Measurements from ENCODE around the gene RIOX2. TPM values are rescaled to one million over a fixed set of nuclear protein-coding genes. Genes with fewer than 3 reads are reported as not detected.

RIOX2 gene
- total and polyA plus RNA-seq, 2 donors (not counting 1 experiment from before 2014, with no cell fraction given), result 18.5 to 23.6 TPM

GRCh38 chr3:97949743-97950142 lies 22.5 kb downstream of the RIOX2 start:
- H3K4me2 ChIP-seq (replicated peaks; ENCODE audit: low read depth, low read length, poor library complexity, severe bottlenecking), result no peak overlapping the region
- no peaks in the 10 kb centered on the region for H3K27me3 ChIP-seq (replicated peaks in 1 of 4; ENCODE audit: control extremely low read depth in 1 of 4, control insufficient read depth in 3 of 4, insufficient read depth in 4 of 4, low read length in 3 of 4)
- no peak for TF ChIP-seq EZH2 (IDR thresholded peaks at IDR 0.05; ENCODE audit: borderline replicate concordance, insufficient read depth, low read depth, low read length, poor library complexity, severe bottlenecking)
- no peak for TF ChIP-seq CTCF (IDR thresholded peaks at IDR 0.05)
- H3K4me1 ChIP-seq (ENCODE audit: control insufficient read depth in 2 of 2, insufficient read depth in 2 of 2, low read length in 2 of 2), result peaks cover 3 to 4% of the 10 kb centered on the region in 2 donors
- no peak overlapping the region for H2AFZ ChIP-seq (ENCODE audit: insufficient read depth, low read depth, low read length, poor library complexity, severe bottlenecking)
- DNase-seq (no peak), ATAC-seq (ENCODE audit: low read depth) (no peak)
- Mint-ChIP-seq H3K9me3 (ENCODE audit: insufficient read depth) (no peaks in the 10 kb centered on the region), H3K4me1 (peaks cover 5% of the 10 kb centered on the region), H3K27me3 (no peaks in the 10 kb centered on the region), H3K4me3 (no peak overlapping the region), H3K27ac (no peak overlapping the region)
- ChIA-PET POLR2A (no interaction called here), CTCF (interaction anchor here (1.4 kb wide), 1 partner anchor 9 kb away, joined by 3 read pairs; no protein-coding TSS in a partner anchor)
- H3K27ac ChIP-seq (ENCODE audit: low read length in 2 of 2), result no peak overlapping the region
- no peaks in the 10 kb centered on the region for H3K79me2 ChIP-seq (ENCODE audit: control insufficient read depth, insufficient read depth, low read length)
- whole genome bisulfite sequencing (ENCODE audit: insufficient coverage), result 100% methylated on average over 2 of the region's 5 CpGs
- H4K20me1 ChIP-seq (ENCODE audit: control insufficient read depth, insufficient read depth, low read length, poor library complexity, severe bottlenecking), result no peaks in the 10 kb centered on the region
- H3K9ac ChIP-seq (ENCODE audit: low read length), result no peak overlapping the region
- intact Hi-C loops (cut with micrococcal nuclease), result no loop called here
- no peaks in the 10 kb centered on the region for H3K9me3 ChIP-seq (ENCODE audit: control extremely low read depth in 1 of 3, control insufficient read depth in 2 of 3, insufficient read depth in 1 of 3, low read length in 2 of 3)
- H3K4me3 ChIP-seq (ENCODE audit: control extremely low read depth in 1 of 5, extremely low read depth in 1 of 5, insufficient read depth in 1 of 5, low read depth in 2 of 5, low read length in 4 of 5), result no peak overlapping the region
- peaks cover 1 to 82% of the 10 kb centered on the region in 2 experiments for H3K36me3 ChIP-seq (replicated peaks in 1 of 2; ENCODE audit: control extremely low read depth in 1 of 2, control insufficient read depth in 1 of 2, extremely low read depth in 1 of 2, insufficient read depth in 2 of 2, low read length in 1 of 2)

- Histone ChIP-seq H3K36me3 (replicated peaks in 1 of 2; ENCODE audit: control extremely low read depth in 1 of 2, control insufficient read depth in 1 of 2, extremely low read depth in 1 of 2, insufficient read depth in 2 of 2, low read length in 1 of 2) (peaks cover 1 to 85% of the 10 kb centered on the region in 2 experiments), H3K9me3 (ENCODE audit: control extremely low read depth in 1 of 3, control insufficient read depth in 2 of 3, insufficient read depth in 1 of 3, low read length in 2 of 3) (no peaks in the 10 kb centered on the region), H3K4me2 (replicated peaks; ENCODE audit: low read depth, low read length, poor library complexity, severe bottlenecking) (no peak overlapping the region), H3K4me1 (ENCODE audit: control insufficient read depth in 2 of 2, insufficient read depth in 2 of 2, low read length in 2 of 2) (no peaks in the 10 kb centered on the region), H3K4me3 (ENCODE audit: control extremely low read depth in 1 of 5, extremely low read depth in 1 of 5, insufficient read depth in 1 of 5, low read depth in 2 of 5, low read length in 4 of 5) (no peak overlapping the region), H3K79me2 (ENCODE audit: control insufficient read depth, insufficient read depth, low read length) (no peaks in the 10 kb centered on the region), H4K20me1 (ENCODE audit: control insufficient read depth, insufficient read depth, low read length, poor library complexity, severe bottlenecking) (no peaks in the 10 kb centered on the region), H3K9ac (ENCODE audit: low read length) (no peak overlapping the region), H3K27ac (ENCODE audit: low read length in 2 of 2) (no peak overlapping the region), H3K27me3 (replicated peaks in 1 of 4; ENCODE audit: control extremely low read depth in 1 of 4, control insufficient read depth in 3 of 4, insufficient read depth in 4 of 4, low read length in 3 of 4) (no peaks in the 10 kb centered on the region), H2AFZ (ENCODE audit: insufficient read depth, low read depth, low read length, poor library complexity, severe bottlenecking) (no peak overlapping the region)
- 86% methylated on average over 1 of the region's 2 CpGs for WGBS (ENCODE audit: insufficient coverage)
- DNase-seq, result no peak
- ChIA-PET CTCF (interaction anchor here (1.4 kb wide), 1 partner anchor 8 kb away, joined by 3 read pairs; no protein-coding TSS in a partner anchor), POLR2A (no interaction called here)
- Mint-ChIP-seq H3K4me3 (no peak overlapping the region), H3K9me3 (ENCODE audit: insufficient read depth) (no peaks in the 10 kb centered on the region), H3K4me1 (peaks cover under 1% of the 10 kb centered on the region), H3K27ac (no peak overlapping the region), H3K27me3 (no peaks in the 10 kb centered on the region)
- intact Hi-C loops (cut with micrococcal nuclease), result no loop called here
- TF ChIP-seq CTCF (IDR thresholded peaks at IDR 0.05), result no peak
- TF ChIP-seq EZH2 (IDR thresholded peaks at IDR 0.05; ENCODE audit: borderline replicate concordance, insufficient read depth, low read depth, low read length, poor library complexity, severe bottlenecking), result no peak
- ATAC-seq (ENCODE audit: low read depth), result no peak
These were observed 23.1 kb downstream of the RIOX2 start for GRCh38 chr3:97949110-97949485.

Data from B cell (primary cell).